AG09309 (cell line): ENCODE data around the gene TRAF2.

Source experiments
- DNase-seq: peaks from one replicate; pipeline ENCODE4 v3.0.0-alpha.2; 2010; ENCODE audit warnings: low read depth
- H3K4me3 ChIP-seq: 2 replicates; pipeline ENCODE4 v1.5.1; 2011; ENCODE audit warnings: mild to moderate bottlenecking, low read depth, low read length, moderate library complexity; ENCODE audit not compliant: control insufficient read depth
- CTCF ChIP-seq: IDR thresholded peaks from 2 replicates; pipeline ENCODE4 v1.5.1; 2011; ENCODE audit warnings: mild to moderate bottlenecking, low read depth, low read length, inconsistent platforms; ENCODE audit not compliant: insufficient read depth, control insufficient read depth; ENCODE audit errors: missing control alignments

The TRAF2 gene

GRCh38 chr9:136962163-136962562 is 75.8 kb downstream of the TRAF2 start:
- no peak for TF ChIP-seq CTCF
- no peak overlapping the region for H3K4me3 ChIP-seq
- no peak for DNase-seq

- DNase-seq, result no peak
- no peak overlapping the region for H3K4me3 ChIP-seq
- TF ChIP-seq CTCF, result no peak
Observed at GRCh38 chr9:136962701-136963248, 76.5 kb downstream of the TRAF2 start.

- no peak for TF ChIP-seq CTCF
- no peak overlapping the region for H3K4me3 ChIP-seq
- no peak for DNase-seq
Observed at GRCh38 chr9:136963341-136963740, 77.0 kb downstream of the TRAF2 start.

- no peak overlapping the region for H3K4me3 ChIP-seq
- no peak for DNase-seq
- no peak for TF ChIP-seq CTCF
Observed at GRCh38 chr9:136963751-136964150, 77.4 kb downstream of the TRAF2 start.

GRCh38 chr9:136964171-136964689 is 77.9 kb downstream of the TRAF2 start:
- TF ChIP-seq CTCF, result no peak
- H3K4me3 ChIP-seq, result no peak overlapping the region
- DNase-seq, result no peak

- DNase-seq, result no peak
- H3K4me3 ChIP-seq, result no peak overlapping the region
- TF ChIP-seq CTCF, result no peak
Observed at GRCh38 chr9:136964833-136965422, 78.6 kb downstream of the TRAF2 start.
